ENCODE measurements around the gene MT1G.
"Not testable (repeated sequence)": the region's sequence is repeated elsewhere in the genome, so short reads cannot be mapped to it uniquely, and the experiment has no call there.

MT1G gene

GRCh38 chr16:56667581-56668571, at the start of gene MT1G:
Gene MT1G (minus strand): TSS chr16:56668065. CDS start chr16:56667993, 72 bp downstream.
- Histone ChIP-seq H3K4me3 (ENCODE audit: low read length, poor library complexity, severe bottlenecking) (no peak within 1 kb of the TSS), H3K4me1 (ENCODE audit: insufficient read depth, low read length, poor library complexity, severe bottlenecking) (no peaks in the 10 kb centered on the region), H3K36me3 (ENCODE audit: insufficient read depth, low read length) (no peaks in the 10 kb centered on the region), H3K27me3 (ENCODE audit: insufficient read depth, low read length, poor library complexity, severe bottlenecking) (no peaks in the 10 kb centered on the region), H3K9me2 (replicated peaks; ENCODE audit: low read depth, low read length) (no peaks in the 10 kb centered on the region), H3K9ac (ENCODE audit: low read depth, low read length, poor library complexity, severe bottlenecking) (no peak within 1 kb of the TSS), H3F3A (ENCODE audit: low read depth) (no peaks in the 10 kb centered on the region), H3K4me2 (ENCODE audit: low read depth, low read length, poor library complexity, severe bottlenecking) (no peak within 1 kb of the TSS), H4K20me1 (ENCODE audit: insufficient read depth, low read length, poor library complexity, severe bottlenecking) (no peaks in the 10 kb centered on the region), H2AFZ (ENCODE audit: low read length) (no peak within 1 kb of the TSS), H3K9me3 (ENCODE audit: insufficient read depth, low read depth, low read length) (no peaks in the 10 kb centered on the region), H3K79me2 (ENCODE audit: insufficient read depth, low read length) (no peaks in the 10 kb centered on the region)
- TF ChIP-seq EZH2phosphoT487 (IDR thresholded peaks at IDR 0.05; ENCODE audit: borderline replicate concordance) (no peak), CTCF (conservative IDR thresholded peaks at IDR 0.05; ENCODE audit: low read length) (no peak)

GRCh38 chr16:56717532-56717931, 49.7 kb upstream of the MT1G start:
- not testable (repeated sequence) for H3K27me3 ChIP-seq (ENCODE audit: insufficient read depth, low read length, poor library complexity, severe bottlenecking); H3K9ac ChIP-seq (ENCODE audit: low read depth, low read length, poor library complexity, severe bottlenecking); H3K4me2 ChIP-seq (ENCODE audit: low read depth, low read length, poor library complexity, severe bottlenecking); H4K20me1 ChIP-seq (ENCODE audit: insufficient read depth, low read length, poor library complexity, severe bottlenecking); H3K36me3 ChIP-seq (ENCODE audit: insufficient read depth, low read length); H3K4me1 ChIP-seq (ENCODE audit: insufficient read depth, low read length, poor library complexity, severe bottlenecking); H3F3A ChIP-seq (ENCODE audit: low read depth); H3K9me3 ChIP-seq (ENCODE audit: insufficient read depth, low read depth, low read length); H3K4me3 ChIP-seq (ENCODE audit: low read length, poor library complexity, severe bottlenecking); H2AFZ ChIP-seq (ENCODE audit: low read length); H3K79me2 ChIP-seq (ENCODE audit: insufficient read depth, low read length); H3K9me2 ChIP-seq (replicated peaks; ENCODE audit: low read depth, low read length)

GRCh38 chr16:56716761-56717160, 48.9 kb upstream of the MT1G start:
- Histone ChIP-seq H3K9ac (ENCODE audit: low read depth, low read length, poor library complexity, severe bottlenecking) (no peak overlapping the region), H4K20me1 (ENCODE audit: insufficient read depth, low read length, poor library complexity, severe bottlenecking) (no peaks in the 10 kb centered on the region), H3K9me2 (replicated peaks; ENCODE audit: low read depth, low read length) (no peaks in the 10 kb centered on the region), H3F3A (ENCODE audit: low read depth) (no peaks in the 10 kb centered on the region), H3K27me3 (ENCODE audit: insufficient read depth, low read length, poor library complexity, severe bottlenecking) (no peaks in the 10 kb centered on the region), H3K36me3 (ENCODE audit: insufficient read depth, low read length) (no peaks in the 10 kb centered on the region), H2AFZ (ENCODE audit: low read length) (no peak overlapping the region), H3K4me2 (ENCODE audit: low read depth, low read length, poor library complexity, severe bottlenecking) (no peak overlapping the region), H3K9me3 (ENCODE audit: insufficient read depth, low read depth, low read length) (no peaks in the 10 kb centered on the region), H3K79me2 (ENCODE audit: insufficient read depth, low read length) (no peaks in the 10 kb centered on the region), H3K4me3 (ENCODE audit: low read length, poor library complexity, severe bottlenecking) (no peak overlapping the region), H3K4me1 (ENCODE audit: insufficient read depth, low read length, poor library complexity, severe bottlenecking) (peaks cover 4% of the 10 kb centered on the region)
- TF ChIP-seq CTCF (conservative IDR thresholded peaks at IDR 0.05; ENCODE audit: low read length) (no peak), EZH2phosphoT487 (IDR thresholded peaks at IDR 0.05; ENCODE audit: borderline replicate concordance) (no peak)

All from Loucy (cell line).